HepG2 (cell line): ENCODE results near the gene EXOC3L4. TPM values are rescaled to one million over a fixed set of nuclear protein-coding genes. Genes with fewer than 3 reads are reported as not detected.

Experiments
- ARNTL ChIP-seq: sonication (generic); formaldehyde crosslinking; IDR thresholded peaks from 2 replicates; pipeline ENCODE4 v1.4.0; 2020; ENCODE audit warnings: mild to moderate bottlenecking, missing genetic modification reagents
- FOXK2 ChIP-seq: fragments of 450-650 bp; IDR thresholded peaks from 2 replicates; pipeline ENCODE4 v1.6.1; 2016
- HDAC1 ChIP-seq: sonication (generic); formaldehyde crosslinking; IDR thresholded peaks from 2 replicates; pipeline ENCODE4 v1.5.1; 2020; ENCODE audit warnings: mild to moderate bottlenecking, missing genetic modification reagents
- HNF4A ChIP-seq: sonication (generic); formaldehyde crosslinking; IDR thresholded peaks from 2 replicates; pipeline ENCODE4 v1.4.0; 2020; ENCODE audit warnings: missing genetic modification reagents
- HNRNPL ChIP-seq: fragments of 200-400 bp; formaldehyde crosslinking; IDR thresholded peaks from 2 replicates; pipeline ENCODE4 v1.6.1; 2017; ENCODE audit warnings: mild to moderate bottlenecking, low read depth, low read length
- HNRNPUL1 ChIP-seq: fragments of 200-400 bp; formaldehyde crosslinking; IDR thresholded peaks from 2 replicates; pipeline ENCODE4 v1.6.1; 2017; ENCODE audit warnings: low read depth, mild to moderate bottlenecking, low read length, moderate library complexity
- IKZF1 ChIP-seq: fragments of 450-650 bp; IDR thresholded peaks from 2 replicates; pipeline ENCODE4 v1.7.1; 2016
- IRX3 ChIP-seq: sonication (generic); formaldehyde crosslinking; IDR thresholded peaks from 2 replicates; pipeline ENCODE4 v1.8.1; 2023; ENCODE audit warnings: mild to moderate bottlenecking, low read depth, missing genetic modification reagents, borderline replicate concordance
- MAFK ChIP-seq, 2 experiments: IDR thresholded peaks in 1 of 2; conservative IDR thresholded peaks in 1 of 2; 2 replicates each; pipeline ENCODE4 v1.6.1; 2011; ENCODE audit warnings: improper control_type of control experiment in 2 of 2, low read length in 2 of 2
- MTERF4 ChIP-seq: sonication (generic); formaldehyde crosslinking; IDR thresholded peaks from 2 replicates; pipeline ENCODE4 v1.8.0; 2023; ENCODE audit warnings: mild to moderate bottlenecking, missing genetic modification reagents
- MTF1 ChIP-seq: sonication (generic); formaldehyde crosslinking; IDR thresholded peaks from 2 replicates; pipeline ENCODE4 v1.5.0; 2020; ENCODE audit warnings: missing genetic modification reagents
- NR2F1 ChIP-seq, 2 experiments: fragments of 450-650 bp in 1 of 2; formaldehyde crosslinking in 1 of 2; IDR thresholded peaks; 2 replicates each; pipeline versions ENCODE4 v1.5.0 to v1.6.1; 2016 to 2020; ENCODE audit warnings: mild to moderate bottlenecking in 1 of 2, missing compliant biosample characterization in 1 of 2, missing genetic modification reagents in 1 of 2, moderate library complexity in 1 of 2
- POLR2AphosphoS2 ChIP-seq: IDR thresholded peaks from 2 replicates; pipeline ENCODE4 v1.6.1; 2011; ENCODE audit warnings: low read depth, low read length, improper control_type of control experiment
- SAFB2 ChIP-seq: sonication (generic); formaldehyde crosslinking; IDR thresholded peaks from 2 replicates; pipeline ENCODE4 v1.5.1; 2020; ENCODE audit warnings: missing genetic modification reagents, low read depth, mild to moderate bottlenecking, borderline replicate concordance
- SAP130 ChIP-seq: IDR thresholded peaks from 2 replicates; pipeline ENCODE4 v1.6.1; 2016; ENCODE audit warnings: low read depth
- SNAI1 ChIP-seq: sonication (generic); formaldehyde crosslinking; IDR thresholded peaks from 2 replicates; pipeline ENCODE4 v1.5.0; 2020; ENCODE audit warnings: mild to moderate bottlenecking, missing genetic modification reagents, borderline replicate concordance
- STAT6 ChIP-seq: sonication (generic); formaldehyde crosslinking; IDR thresholded peaks from 2 replicates; pipeline ENCODE4 v1.4.0; 2020; ENCODE audit warnings: missing genetic modification reagents, mild to moderate bottlenecking, borderline replicate concordance
- TERF1 ChIP-seq: sonication (generic); formaldehyde crosslinking; IDR thresholded peaks from 2 replicates; pipeline ENCODE4 v1.8.0; 2022; ENCODE audit warnings: mild to moderate bottlenecking, missing genetic modification reagents, moderate library complexity
- ZBTB21 ChIP-seq: sonication (generic); formaldehyde crosslinking; IDR thresholded peaks from 2 replicates; pipeline ENCODE4 v1.4.0; 2020; ENCODE audit warnings: missing genetic modification reagents
- ZFP36L1 ChIP-seq: sonication (generic); formaldehyde crosslinking; IDR thresholded peaks from 2 replicates; pipeline ENCODE4 v1.8.0; 2022; ENCODE audit warnings: mild to moderate bottlenecking, missing genetic modification reagents, moderate library complexity
- ZNF121 ChIP-seq: sonication (generic); formaldehyde crosslinking; IDR thresholded peaks from 2 replicates; pipeline ENCODE4 v1.5.0; 2020; ENCODE audit warnings: mild to moderate bottlenecking, missing genetic modification reagents
- ZNF468 ChIP-seq: sonication (generic); formaldehyde crosslinking; IDR thresholded peaks from 2 replicates; pipeline ENCODE4 v1.8.0; 2022; ENCODE audit warnings: mild to moderate bottlenecking, moderate library complexity, missing genetic modification reagents
- ZNF503 ChIP-seq: sonication (generic); formaldehyde crosslinking; IDR thresholded peaks from 2 replicates; pipeline ENCODE4 v1.4.0; 2020; ENCODE audit warnings: missing genetic modification reagents
- ZNF704 ChIP-seq: sonication (generic); formaldehyde crosslinking; IDR thresholded peaks from 2 replicates; pipeline ENCODE4 v1.8.1; 2023; ENCODE audit warnings: mild to moderate bottlenecking, inconsistent platforms, moderate library complexity, missing genetic modification reagents, borderline replicate concordance
- polyA plus RNA-seq, 8 experiments: library from polyadenylated mRNA; depleted of rRNA in 3 of 8; stranded (reverse) in 7 of 8; unstranded in 1 of 8; fragments of >200 nt; fragmentation: Illumina TruSeq in 4 of 8; extraction: Trizol in 4 of 8; gene quantifications; 2 replicates each; pipeline versions ENCODE4 v1.2.1 to v1.2.3, GENCODE V29; 2011 to 2016; ENCODE audit warnings: low read depth in 4 of 8, missing spikeins in 1 of 8, mixed read lengths in 1 of 8; ENCODE audit not compliant: insufficient read depth in 1 of 8
- total RNA-seq, 5 experiments: library from RNA; depleted of rRNA; stranded (reverse); fragments of >200 nt; fragmentation: Illumina TruSeq; extraction: Trizol; gene quantifications; 2 replicates each; pipeline ENCODE4 v1.2.3, GENCODE V29; 2016; ENCODE audit warnings: low read depth in 1 of 5

The EXOC3L4 gene
- total and polyA plus RNA-seq, 2 of the 13 experiments (the other 11 are each of a cell fraction or from before 2014, with no cell fraction given) = 11.8 to 27.0 TPM

- no peak for TF ChIP-seq ZNF503 (CRISPR knock-in tag)
- TF ChIP-seq HNRNPL = peak; percentile 87
- TF ChIP-seq SNAI1 (CRISPR knock-in tag) = no peak
- peak; percentile 38; the same call in 1 of the 2 replicates for TF ChIP-seq HDAC1 (CRISPR knock-in tag)
- TF ChIP-seq SAFB2 (CRISPR knock-in tag) = no peak
- no peak for TF ChIP-seq IRX3
- TF ChIP-seq MTERF4 (CRISPR knock-in tag) = no peak
- TF ChIP-seq ARNTL (CRISPR knock-in tag) = peak; percentile 85
- no peak; a peak in 1 of 4 replicates for TF ChIP-seq NR2F1 (CRISPR knock-in tag; IDR thresholded peaks at IDR 0.05)
- TF ChIP-seq ZNF704 (CRISPR knock-in tag) = no peak
- TF ChIP-seq IKZF1 = no peak
- no peak for TF ChIP-seq POLR2AphosphoS2
- 0 out of 2 replicates have a peak, but pooled peaks have one; percentile 17 for TF ChIP-seq HNF4A (CRISPR knock-in tag)
- TF ChIP-seq ZBTB21 (CRISPR knock-in tag) = no peak
- no peak for TF ChIP-seq MTF1
- TF ChIP-seq STAT6 (CRISPR knock-in tag) = no peak
- TF ChIP-seq FOXK2 = no peak
- no peak for TF ChIP-seq MAFK (conservative IDR thresholded peaks at IDR 0.05 in 1 of 2, IDR thresholded peaks at IDR 0.05 in 1 of 2; ENCODE audit: low read length in 2 of 2)
- TF ChIP-seq TERF1 (CRISPR knock-in tag) = no peak
- peak; percentile 47 for TF ChIP-seq SAP130 (CRISPR knock-in tag)
- no peak for TF ChIP-seq ZFP36L1 (CRISPR knock-in tag)
- TF ChIP-seq ZNF121 = peak; percentile 91
- TF ChIP-seq ZNF468 (CRISPR knock-in tag) = no peak
- TF ChIP-seq HNRNPUL1 = no peak
These were observed 60.5 kb downstream of the EXOC3L4 start (continued) for GRCh38 chr14:103155010-103155409.
